CD4-positive, alpha-beta T cell treated with Interleukin-12 subunit alpha and Interleukin-12 subunit beta, for 1 hour (primary cell): ENCODE data around the gene MSTO1.
"Not testable (repeated sequence)": the region's sequence is repeated elsewhere in the genome, so short reads cannot be mapped to it uniquely, and the experiment has no call there.

Experiments
- DNase-seq: peaks from one replicate; pipeline ENCODE4 v3.0.0-alpha.2; 2020

MSTO1 gene

DNA sequence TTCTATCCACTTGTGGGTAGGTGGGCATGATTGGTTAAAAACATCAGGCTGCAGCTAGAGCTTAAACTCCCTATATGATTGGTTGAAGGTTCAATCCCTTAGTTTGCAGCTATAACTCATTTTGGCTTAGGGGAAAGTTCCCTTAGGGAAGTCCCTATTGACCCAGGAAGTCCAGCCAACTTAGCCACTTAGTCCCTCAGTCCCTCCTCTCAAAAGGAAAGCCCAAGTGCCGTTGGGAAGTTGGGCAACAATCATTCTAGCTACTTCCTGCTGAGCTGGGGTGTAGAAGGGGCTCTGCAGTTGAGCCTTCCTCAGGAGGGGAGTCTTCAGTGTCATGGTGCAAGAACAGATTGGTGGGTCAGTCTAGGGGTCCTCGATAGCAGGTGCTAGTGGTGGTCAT is 12.2 kb downstream of the MSTO1 start:
- no peak for DNase-seq

DNA sequence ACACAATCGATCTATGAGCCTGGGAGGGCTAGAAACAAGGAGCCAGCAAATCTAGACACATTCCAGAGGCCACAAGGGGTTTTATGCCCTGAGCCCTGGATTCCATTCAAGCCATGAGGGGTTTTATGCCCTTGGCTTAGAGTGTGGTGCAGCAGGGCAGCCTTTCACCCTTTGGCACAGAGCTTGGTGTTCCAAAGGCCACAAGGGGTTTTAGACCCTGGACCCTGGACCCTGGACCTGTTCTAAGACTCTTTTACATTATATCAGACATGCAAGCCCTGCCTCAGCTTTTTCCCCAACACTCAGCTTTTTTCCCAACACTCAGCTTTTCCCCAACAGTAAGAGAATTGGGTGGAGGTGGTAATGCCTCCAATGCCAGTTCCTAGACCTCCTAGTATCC is 13.3 kb downstream of the MSTO1 start:
- no peak for DNase-seq

DNA sequence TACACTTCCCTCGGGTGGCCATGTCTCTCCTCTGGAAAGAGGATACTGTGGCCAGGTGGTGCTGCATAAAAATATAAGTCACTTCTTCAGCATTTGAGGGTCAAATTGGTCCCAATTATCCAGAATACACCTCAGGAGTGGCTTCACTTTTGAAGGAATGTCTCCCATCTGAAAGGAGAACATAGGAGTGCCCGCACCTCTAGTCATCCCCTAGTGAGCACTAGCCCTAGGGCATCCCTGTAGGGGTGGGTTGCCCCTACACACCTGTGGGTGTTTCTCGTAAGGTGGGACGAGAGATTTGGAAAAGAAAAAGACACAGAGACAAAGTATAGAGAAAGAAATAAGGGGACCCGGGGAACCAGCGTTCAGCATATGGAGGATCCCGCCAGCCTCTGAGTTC is 16.4 kb downstream of the MSTO1 start:
- not testable (repeated sequence) for DNase-seq

DNA sequence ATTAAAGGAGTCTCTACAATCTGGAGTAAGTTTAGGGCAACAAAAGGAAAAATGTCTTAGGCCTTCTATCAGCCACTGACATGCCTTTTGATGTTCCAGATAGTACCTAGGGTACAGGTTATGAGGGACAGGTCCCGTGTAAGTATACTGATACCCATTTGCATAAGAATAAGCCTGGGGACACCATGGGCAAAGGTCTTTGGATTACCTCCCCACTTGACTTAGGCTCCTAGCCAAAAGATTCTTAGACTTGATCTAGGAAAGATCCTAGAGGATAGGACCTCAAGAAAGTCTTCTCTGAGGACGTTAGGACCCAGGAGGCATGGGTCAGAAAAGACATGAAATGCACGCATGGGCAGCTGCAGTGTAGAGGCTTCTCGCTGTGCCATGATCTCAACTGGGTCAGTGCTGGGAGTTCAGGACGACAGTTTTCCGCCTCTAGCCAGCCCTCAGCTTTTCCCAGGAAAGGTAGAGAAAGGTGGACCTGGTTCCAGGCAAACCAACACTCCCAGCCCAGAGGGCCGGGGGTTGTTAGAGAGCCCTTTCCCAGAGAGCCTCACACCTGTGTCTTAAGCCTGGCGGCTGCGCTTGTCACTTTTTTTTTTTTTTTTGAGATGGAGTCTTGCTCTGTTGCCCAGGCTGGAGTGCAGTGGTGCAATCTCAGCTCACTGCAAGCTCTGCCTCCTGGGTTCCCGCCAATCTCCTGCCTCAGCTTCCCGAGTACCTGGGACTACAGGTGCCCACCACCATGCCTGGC is 26.6 kb downstream of the MSTO1 start:
- DNase-seq = no peak

DNA sequence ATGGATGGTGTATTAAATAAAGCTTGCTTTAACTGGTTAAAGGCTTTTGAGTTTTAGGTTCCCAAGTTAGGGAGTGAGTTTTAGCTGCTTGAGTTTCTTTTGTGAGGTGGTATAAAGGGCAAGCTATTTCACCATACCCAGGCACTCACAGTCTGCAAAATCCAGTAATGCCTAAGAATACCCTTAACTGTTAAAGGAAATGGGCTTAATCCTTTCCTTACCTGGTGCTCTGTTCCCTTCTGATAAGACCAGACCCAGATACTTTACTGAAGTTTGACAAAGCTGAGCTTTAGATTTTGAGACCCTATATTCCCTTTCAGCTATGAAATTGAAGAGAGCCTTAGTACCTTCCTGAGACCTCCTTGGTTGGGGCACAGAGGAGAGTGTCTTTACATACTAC is 30.3 kb downstream of the MSTO1 start:
- no peak for DNase-seq

DNA sequence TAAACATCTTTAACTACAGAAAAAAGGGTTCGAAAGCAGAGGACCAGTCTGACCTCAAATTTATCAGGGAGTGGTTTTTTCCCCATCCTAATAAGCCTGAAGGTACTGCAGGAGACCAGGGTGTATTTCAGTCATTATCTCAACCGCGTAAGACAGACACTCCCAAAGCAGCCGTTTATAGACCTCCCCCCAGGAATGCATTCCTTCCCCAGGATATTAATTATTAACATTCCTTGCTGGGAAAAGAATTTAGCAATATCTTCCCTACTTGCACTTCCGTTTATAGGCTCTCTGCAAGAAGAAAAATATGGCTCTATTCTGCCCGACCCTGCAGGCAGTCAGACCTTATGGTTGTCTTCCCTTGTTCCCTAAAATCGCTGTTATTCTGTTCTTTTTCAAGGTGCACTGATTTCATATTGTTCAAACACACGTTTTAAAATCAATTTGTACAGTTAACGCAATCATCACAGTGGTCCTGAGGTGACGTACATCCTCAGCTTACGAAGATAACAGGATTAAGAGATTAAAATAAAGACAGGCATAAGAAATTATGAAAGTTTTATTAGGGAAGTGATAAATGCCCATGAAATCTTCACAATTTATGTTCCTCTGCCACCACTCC is 32.7 kb downstream of the MSTO1 start:
- not testable (repeated sequence) for DNase-seq

DNA sequence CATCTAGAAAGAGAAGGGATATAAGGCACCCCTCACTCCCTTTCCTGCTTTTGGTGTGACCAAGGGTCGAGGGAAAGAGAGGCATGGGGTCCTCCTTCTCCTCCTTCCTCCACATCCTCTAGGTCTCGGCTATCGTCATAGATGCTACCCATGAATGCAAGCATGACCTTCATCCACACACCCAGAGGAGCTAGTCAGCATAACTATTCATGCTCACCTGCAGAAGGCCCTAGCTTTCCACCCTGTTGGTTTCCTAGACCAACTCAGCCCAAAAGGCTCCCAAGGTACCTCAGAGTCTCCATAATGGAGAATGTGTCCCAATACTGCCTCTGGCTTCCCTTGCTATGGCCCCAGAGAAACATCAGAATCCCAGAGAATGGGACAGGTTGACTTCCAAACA is 33.2 kb downstream of the MSTO1 start:
- DNase-seq = no peak

DNA sequence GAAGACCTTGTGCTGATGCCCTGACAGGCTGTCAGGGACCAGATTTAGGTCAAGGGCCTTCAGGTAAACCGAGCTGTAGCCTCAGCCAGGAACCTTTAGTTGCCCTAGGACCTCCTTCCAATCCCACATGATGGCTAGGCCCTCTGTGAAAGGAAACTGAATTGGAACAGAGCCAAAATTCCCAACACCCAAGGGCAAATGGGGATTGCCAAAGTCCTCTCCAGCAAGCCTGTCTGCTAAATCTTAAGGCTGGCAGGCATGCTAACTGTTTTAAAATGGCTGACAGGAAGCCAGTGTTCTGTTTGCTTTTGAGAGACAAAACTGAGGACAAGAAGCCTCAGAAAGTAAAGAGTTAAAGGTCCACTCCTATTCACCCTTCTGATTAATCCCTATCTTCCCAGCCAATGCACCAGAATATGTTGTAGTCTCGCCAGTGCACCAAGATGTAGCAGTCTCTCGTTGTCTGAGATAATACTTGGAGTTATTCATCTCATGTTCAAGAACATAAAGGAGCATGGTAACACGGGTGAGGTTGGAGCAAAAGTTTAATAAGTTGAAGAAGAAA is 35.1 kb downstream of the MSTO1 start:
- DNase-seq = no peak

DNA sequence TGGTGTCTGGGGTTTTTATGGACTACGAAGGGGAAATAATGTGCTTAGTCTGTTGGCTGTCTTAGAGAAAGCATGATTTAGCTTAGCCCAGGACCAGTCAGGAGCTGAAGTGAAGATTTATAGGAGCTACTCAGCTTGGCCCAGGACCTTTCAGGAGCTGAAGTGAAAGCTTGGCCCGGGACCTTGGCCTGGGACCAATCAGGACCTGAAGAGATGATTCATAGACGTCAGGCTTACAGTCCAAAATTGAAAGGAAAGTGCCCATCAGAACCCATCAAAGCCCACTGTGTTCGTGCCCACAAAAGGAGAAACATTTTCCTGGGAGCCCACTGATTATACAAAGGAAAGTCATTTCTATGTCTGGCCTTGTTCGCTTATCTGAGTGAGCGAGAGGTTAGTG is 35.6 kb downstream of the MSTO1 start:
- DNase-seq = no peak

DNA sequence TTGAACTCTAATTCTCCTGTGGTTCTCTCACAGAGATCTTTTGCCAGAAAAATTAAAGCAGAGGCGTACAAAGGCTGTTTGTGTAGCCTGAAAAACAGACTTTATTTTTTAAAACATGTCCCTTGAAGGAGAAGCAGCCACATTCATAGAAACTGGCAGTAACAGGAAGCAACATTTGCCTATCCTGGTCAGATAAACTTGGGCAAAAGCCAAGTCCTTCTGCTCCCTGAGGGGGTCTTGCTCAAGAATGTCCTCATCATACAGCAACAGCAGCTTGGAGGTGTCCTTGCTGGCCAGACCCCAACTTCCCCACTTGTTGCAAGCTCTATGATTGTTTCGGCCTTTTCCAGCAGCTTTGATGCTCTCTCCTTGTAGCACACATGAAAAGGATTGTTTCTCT is 36.3 kb downstream of the MSTO1 start:
- DNase-seq = no peak

DNA sequence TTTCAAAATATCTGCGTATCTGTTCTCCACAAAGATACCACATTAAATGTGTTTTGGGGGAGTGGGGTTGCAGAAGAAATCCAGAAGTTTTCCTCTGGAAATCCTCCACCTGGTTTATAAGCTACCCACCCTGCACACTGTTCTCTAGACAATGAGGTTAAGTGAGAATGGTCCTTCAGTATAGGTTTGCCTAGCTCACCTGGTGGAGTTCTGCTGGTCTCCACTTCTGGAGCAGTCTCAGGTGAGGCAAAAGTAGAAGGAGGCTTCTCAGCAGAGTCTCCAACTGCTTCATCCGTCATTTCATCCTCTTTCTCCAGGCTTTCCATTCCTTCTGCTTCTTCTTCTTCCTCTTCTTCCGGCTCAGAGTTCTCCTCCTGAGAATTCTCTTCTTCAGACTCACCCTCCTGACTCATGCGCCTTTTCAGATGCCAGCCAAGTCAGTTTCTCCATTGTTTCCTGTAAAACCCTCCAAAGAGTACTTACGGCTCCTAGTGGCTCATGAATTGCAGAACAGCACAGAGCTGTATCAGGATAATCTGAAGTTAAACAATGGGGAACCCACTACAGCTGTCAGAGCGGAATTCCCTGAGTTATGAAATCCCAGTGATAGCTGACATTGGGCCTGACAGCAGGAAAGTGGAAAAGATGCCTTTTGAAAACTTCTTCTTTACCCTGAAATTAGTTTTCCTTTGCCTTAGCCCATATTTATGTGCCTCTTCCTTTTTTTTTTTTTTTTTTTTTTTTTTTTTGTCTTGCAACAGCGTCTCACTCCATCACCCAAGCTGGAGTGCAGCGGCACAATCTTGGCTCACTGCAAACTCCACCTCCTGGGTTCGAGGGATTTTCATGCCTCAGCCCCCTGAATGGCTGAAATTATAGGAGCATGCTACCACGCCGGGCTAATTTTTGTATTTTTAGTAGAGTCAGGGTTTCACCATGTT is 38.5 kb downstream of the MSTO1 start:
- DNase-seq = no peak

DNA sequence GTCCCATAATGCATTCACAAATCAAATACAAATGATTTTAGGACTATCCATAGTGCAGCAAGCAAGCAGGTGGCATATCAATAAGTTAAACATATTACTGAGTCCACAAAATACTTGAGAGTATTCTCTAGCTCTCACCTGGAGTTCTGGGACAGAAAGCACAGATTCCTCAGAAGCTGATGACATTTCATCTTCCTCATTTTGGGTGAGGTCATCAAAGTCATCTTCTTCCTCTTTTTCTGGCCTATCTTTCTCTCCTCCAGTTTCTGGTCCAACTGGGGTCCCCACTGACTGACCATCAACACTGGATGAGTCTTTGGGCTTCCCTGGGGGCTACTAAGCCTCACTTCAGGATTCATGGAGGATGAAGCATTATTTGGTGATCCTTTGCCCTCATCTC is 39.7 kb downstream of the MSTO1 start:
- no peak for DNase-seq

DNA sequence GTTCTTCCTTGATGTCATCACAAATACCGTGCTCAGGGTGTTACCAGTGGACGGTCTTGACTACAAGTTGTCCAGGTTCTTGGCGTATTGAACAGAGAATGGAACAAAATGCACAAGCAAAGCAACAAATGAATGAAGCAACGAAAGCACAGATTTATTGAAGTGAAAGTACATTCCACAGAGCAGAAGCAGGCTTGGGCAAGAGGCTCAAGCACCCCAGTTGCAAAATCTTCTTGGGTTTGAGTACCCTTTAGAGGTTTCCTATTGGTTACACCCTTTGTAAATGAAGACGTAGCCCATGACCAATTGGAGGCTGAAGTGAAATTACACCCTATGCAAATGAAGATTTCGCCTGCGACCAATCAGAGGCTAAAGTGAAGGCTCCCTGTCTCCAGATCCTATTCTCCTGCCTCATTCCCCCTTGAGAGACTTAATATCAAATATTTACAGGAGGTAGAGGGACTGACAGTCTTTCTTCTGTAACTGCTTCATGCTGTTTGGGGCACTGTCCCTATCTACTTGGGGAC is 40.3 kb downstream of the MSTO1 start:
- DNase-seq = no peak

DNA sequence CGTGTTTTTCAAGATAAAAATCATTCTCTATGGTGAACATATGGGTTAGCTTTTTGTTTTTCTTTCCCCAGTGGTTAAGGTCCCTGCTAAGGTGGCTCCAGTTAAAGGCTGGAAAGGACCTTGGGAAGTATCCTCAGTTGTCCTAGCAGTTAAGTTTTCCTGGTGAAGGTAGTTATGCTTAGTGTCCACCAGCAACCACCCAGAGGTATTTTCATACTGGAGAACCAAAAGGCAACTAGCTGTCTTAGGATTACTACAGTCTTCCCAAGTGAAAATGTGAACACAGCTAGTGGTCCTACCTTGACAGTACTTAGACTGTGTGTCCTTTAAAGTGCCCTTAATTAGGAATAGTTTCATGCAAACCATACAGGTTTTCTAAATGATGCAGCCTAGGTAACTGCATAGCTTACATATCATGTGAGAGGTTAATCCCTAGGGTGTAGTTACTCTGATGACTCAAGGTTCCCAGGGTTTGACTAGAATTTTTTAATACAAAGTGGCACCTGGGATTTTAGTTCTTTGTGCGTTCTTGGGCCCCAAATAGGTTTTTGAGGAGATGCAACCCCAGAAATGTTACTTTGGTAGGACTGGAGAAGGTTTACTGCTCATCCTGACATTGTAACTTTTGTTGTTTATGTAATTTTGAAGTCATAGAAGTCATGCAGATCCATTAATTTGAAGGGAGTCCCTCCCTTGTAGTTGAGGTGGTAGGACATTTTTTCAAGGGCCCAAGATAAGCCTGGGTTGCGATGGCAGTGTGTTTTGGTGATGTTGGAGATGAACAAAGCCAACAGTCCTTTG is 42.0 kb downstream of the MSTO1 start:
- DNase-seq = no peak

DNA sequence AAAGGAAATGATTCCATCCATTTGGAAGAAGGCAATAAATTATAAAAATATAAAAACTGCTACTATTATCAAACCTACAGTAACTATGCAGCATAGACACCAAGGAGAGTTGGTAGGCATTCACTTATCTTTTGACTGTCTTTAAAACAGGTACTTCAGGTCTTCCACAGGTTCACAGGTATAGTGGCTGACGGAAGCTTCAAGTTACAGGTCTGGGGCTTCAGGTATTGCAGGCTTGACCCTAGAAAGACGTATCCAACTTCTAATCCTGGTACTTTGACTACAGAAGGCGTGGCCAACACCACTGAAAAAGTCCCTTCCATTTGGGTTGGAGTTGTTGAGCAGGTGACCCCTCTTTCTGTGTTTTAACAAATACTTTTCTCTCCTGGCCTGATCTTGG is 42.9 kb downstream of the MSTO1 start:
- DNase-seq = no peak

DNA sequence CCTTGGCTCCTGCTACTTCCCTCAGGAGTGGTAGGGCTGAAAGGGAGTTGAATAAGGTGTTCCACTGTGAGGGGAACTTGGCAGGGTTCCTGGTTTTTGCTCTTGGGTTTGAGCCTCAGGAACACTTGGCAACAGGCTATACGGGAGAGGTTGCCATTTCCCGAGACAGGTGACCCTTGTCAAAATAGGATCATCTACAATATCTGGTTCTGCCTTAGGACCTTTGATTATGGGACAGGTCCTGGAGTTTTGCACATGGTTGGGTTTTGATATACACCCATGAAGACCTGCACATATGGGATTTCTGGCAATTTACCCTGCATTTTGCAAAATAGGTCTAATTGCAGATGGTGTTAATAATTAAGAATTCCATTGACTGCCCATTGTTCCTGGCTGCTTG is 47.4 kb downstream of the MSTO1 start:
- DNase-seq = no peak

DNA sequence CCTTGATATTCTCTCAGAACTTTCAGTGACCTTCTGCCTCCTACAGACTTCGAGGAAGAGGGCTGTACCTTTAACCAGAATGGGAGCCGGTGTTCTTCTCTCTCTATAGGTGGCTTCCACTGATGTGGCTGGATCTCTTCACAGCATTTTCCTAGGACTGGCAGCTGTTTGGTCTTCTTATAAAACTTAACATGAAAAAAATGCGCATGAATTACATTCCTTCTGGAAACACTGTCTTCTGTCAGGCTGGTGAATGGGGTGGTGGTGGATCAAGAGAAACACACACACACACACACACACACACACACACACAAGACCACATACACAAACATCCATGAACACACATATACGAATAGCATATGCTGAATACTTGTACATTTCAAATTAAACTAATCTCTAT is 51.2 kb downstream of the MSTO1 start:
- not testable (repeated sequence) for DNase-seq
